GM21723 (cell line): ENCODE data around the gene ITPR3.
"Not testable (repeated sequence)": the region's sequence is repeated elsewhere in the genome, so short reads cannot be mapped to it uniquely, and the experiment has no call there.

Experiments used
- ATAC-seq: cut with Tn5 transposase; IDR thresholded peaks from one replicate; pipeline ENCODE4 v1.9.1; 2021; ENCODE audit warnings: mild to moderate bottlenecking, moderate library complexity; ENCODE audit not compliant: unreplicated experiment

The ITPR3 gene

GRCh38 chr6:33610779-33611732 is 10.1 kb upstream of the ITPR3 start:
- ATAC-seq = no peak

GRCh38 chr6:33613146-33613794 is 7.9 kb upstream of the ITPR3 start:
- ATAC-seq = no peak

DNA sequence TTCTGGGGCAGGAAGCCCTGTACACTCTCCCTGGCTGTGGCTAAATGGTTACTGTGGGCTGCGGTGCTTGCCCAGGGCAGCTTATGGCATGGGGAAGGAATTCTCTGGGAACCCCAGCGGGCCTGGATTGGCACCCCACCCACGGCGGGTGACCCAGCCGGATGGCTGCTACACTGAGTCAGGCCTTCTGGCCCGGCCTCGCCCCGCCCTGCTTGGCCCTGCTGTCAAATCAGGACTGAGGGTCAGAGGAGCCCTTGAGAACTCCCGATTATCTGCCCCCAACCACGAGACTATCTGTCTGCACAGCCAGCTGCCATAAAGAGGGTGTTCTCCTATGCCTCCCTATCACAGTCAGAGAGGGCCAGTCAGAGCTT is 7.3 kb upstream of the ITPR3 start:
- ATAC-seq = no peak

DNA sequence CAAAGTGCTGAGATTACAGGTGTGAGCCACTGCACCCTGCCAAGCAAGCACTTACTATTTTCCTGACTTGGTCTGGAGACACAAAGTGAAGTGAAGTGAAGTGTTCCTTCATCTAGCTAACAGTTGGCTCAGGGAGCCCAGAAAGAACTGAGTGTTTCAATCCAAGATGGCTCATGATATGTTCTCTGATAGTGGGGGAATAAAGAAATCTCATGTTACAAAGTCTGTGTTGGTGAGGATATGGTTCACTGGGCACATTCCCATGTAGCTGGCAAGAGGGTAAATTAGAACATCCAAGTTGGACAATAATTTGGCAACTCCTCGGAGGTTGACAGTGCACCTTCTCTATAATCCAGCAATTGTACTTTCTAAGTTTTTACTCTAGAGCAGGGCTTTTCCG is 5.0 kb upstream of the ITPR3 start:
- no peak for ATAC-seq

GRCh38 chr6:33616913-33617312 is 4.2 kb upstream of the ITPR3 start:
- no peak for ATAC-seq

GRCh38 chr6:33619166-33619840 is 1.8 kb upstream of the ITPR3 start:
- ATAC-seq = no peak

DNA sequence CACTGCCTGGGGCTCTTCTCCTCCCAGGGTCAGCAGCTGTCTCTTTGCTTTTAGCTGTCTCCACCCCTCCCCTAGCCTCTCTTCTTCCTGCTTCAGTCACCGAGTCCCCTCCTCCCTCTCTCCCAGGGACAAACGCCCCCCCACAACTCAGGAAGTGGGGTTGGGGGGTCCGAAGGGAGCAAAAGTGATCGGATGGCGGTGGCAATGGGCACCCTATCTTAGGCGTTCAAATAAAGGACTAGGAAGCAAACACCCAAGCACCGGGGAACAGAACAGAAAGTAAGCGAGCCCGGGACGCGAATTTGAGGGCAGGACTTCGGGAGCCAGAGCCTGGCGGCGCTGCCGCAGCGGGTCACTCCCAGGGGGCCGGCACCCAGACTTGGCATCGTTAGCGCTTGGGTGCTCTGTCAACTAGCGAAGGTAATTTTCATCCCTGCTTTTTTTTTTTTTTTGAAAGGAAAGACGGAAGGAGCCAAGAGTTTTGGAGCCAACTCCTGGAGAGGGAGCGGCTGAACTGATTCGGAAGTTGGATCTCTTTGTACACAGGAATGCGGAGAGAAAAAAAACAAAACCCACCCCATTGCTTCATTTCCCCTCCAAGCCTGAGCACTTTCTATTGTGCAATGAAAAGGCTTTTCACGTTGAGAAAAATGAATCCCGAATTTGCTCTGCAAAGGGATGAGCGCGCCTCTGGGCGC is 815 bp upstream of the ITPR3 start:
- ATAC-seq = no peak

- ATAC-seq = peak; percentile 20
Measured at GRCh38 chr6:33621711-33622388, 728 bp downstream of the ITPR3 start.

GRCh38 chr6:33622456-33623431 is 1.6 kb downstream of the ITPR3 start:
- ATAC-seq = no peak

GRCh38 chr6:33623895-33624381 is 2.8 kb downstream of the ITPR3 start:
- no peak for ATAC-seq

- no peak for ATAC-seq
Measured at GRCh38 chr6:33624856-33625255, 3.7 kb downstream of the ITPR3 start.

DNA sequence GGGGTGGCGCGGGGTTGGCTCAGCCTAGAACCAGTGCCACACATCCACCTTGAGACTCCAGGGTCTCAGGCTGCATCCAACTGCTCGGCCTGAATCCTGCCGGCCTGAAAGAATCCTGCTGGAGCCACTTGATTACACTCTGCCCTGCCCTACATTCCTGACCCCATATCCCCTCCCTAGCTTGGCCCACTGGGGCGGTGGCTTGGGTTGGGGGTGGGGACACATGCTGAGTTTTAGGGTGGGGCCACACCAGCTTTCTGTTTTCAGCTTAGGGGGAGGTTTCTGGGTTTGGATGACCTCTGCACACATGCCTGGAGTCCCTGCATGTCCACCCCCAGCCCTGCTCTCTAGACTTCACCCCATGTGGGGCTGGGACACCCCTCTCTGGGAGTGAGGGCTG is 6.8 kb downstream of the ITPR3 start:
- ATAC-seq = no peak

GRCh38 chr6:33628401-33628964 is 7.4 kb downstream of the ITPR3 start:
- no peak for ATAC-seq

GRCh38 chr6:33630014-33630413 is 8.9 kb downstream of the ITPR3 start:
- no peak for ATAC-seq

- not testable (repeated sequence) for ATAC-seq
Measured at GRCh38 chr6:33631521-33631920, 10.4 kb downstream of the ITPR3 start.

GRCh38 chr6:33631971-33632557 is 10.9 kb downstream of the ITPR3 start:
- ATAC-seq = no peak

GRCh38 chr6:33632558-33633039 is 11.5 kb downstream of the ITPR3 start:
- no peak for ATAC-seq

GRCh38 chr6:33633084-33633461 is 12.0 kb downstream of the ITPR3 start:
- no peak for ATAC-seq
